Large intestine (tissue), 3 donors: ENCODE data around the gene SYT7. TPM values are rescaled to one million over a fixed set of nuclear protein-coding genes. Genes with fewer than 3 reads are reported as not detected.

Source experiments
- DNase-seq, 2 donors: peaks; one replicate each; pipeline versions ENCODE4 v3.0.0 to v3.0.0-alpha.2; 2013
- H3K27ac ChIP-seq: one replicate; pipeline ENCODE4 v1.5.1; 2013; ENCODE audit warnings: low read length
- H3K27me3 ChIP-seq: 2 replicates; pipeline ENCODE4 v1.6.1; 2013; ENCODE audit warnings: low read length; ENCODE audit not compliant: control insufficient read depth, insufficient read depth
- H3K36me3 ChIP-seq: 2 replicates; pipeline ENCODE4 v1.6.1; 2013; ENCODE audit warnings: low read length; ENCODE audit not compliant: control insufficient read depth, insufficient read depth
- H3K4me1 ChIP-seq: one replicate; pipeline ENCODE4 v1.6.1; 2013; ENCODE audit warnings: low read length; ENCODE audit not compliant: control insufficient read depth, insufficient read depth
- H3K4me3 ChIP-seq: one replicate; pipeline ENCODE4 v1.5.1; 2013; ENCODE audit warnings: low read length
- H3K9me3 ChIP-seq: one replicate; pipeline ENCODE4 v1.6.1; 2013; ENCODE audit warnings: mild to moderate bottlenecking, low read depth, low read length, moderate library complexity; ENCODE audit not compliant: control insufficient read depth
- WGBS: methylation state at CpG from one replicate; pipeline ENCODE4 v1.1.5; 2013; ENCODE audit warnings: low lambda C conversion rate; ENCODE audit not compliant: insufficient coverage; 5-methylcytosine and 5-hydroxymethylcytosine counted together
- polyA plus RNA-seq: library from polyadenylated mRNA; unstranded; fragments of 120-200 nt; gene quantifications from one replicate; pipeline ENCODE4 v1.2.1, GENCODE V29; 2013

SYT7 gene
- polyA plus RNA-seq, 1 donor = 12.1 TPM

DNA sequence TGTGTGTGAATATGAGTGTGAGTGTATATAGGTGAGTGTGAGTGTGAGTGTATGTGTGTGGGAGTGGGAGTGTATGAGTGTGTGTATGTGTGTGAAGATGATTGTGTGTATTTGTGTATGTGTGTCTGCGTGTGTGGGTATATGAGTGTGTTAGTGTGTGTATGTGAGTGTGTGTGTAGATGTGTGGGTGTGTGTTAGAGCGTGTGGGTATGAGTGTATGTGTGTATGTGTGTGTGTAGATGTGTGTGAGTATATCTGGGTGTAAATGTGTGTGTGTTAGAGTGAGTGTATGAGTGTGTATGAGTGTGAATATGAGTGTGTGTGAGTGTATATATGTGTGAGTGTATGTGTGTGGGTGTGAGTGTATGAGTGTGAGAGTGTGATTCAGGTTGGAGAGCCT lies 83.4 kb downstream of the SYT7 start:
- no peak overlapping the region for H3K4me3 ChIP-seq
- H3K36me3 ChIP-seq = no peaks in the 10 kb centered on the region
- peaks cover 2% of the 10 kb centered on the region for H3K9me3 ChIP-seq
- no CpG with 5 or more reads among the region's 2 CpGs for WGBS
- H3K27me3 ChIP-seq = no peaks in the 10 kb centered on the region
- no peaks in the 10 kb centered on the region for H3K4me1 ChIP-seq
- DNase-seq = no peak
- H3K27ac ChIP-seq = no peak overlapping the region

DNA sequence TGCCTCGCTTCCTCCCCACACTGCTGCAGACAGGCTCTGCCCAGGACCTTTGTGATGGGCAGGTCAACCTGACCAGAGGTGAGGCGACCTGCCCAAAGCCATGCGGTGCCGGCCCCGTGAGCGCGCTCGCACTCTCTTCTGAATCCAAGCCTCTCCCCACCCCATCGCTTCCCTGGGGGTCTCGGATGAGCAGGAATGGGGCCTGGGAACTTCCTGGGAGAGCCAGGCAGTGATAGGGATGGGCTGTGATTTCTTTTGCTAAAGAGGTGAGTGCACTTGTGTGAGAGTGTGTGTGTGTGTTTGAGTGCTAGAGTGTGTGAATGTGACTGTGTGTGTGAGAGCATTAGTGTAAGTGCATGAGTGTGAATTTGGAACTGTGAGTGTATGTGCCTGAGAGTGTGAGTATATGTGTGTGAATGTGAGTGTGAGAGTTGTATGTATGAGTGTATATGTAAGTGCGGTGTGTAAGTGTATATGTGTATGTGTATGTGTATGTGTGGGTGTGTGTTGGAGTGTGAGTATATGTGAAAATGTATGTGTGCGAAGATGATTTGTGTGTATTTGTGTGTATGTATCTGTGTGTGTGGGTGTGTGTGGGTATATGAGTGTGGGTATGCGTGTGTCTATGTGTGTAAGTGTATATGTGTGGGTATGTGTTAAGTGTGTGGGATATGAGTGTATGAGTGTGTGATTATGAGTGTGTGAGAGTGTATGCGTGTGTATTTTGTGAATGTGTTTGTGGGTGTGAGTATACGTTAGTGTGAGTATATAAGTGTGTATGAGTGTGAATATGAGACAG lies 84.1 kb downstream of the SYT7 start:
- DNase-seq = no peak
- Histone ChIP-seq H3K4me3 (no peak overlapping the region), H3K27ac (no peak overlapping the region), H3K36me3 (no peaks in the 10 kb centered on the region), H3K4me1 (no peaks in the 10 kb centered on the region), H3K27me3 (no peaks in the 10 kb centered on the region), H3K9me3 (peaks cover 2% of the 10 kb centered on the region)
- WGBS = 100% methylated on average over 3 of the region's 15 CpGs

DNA sequence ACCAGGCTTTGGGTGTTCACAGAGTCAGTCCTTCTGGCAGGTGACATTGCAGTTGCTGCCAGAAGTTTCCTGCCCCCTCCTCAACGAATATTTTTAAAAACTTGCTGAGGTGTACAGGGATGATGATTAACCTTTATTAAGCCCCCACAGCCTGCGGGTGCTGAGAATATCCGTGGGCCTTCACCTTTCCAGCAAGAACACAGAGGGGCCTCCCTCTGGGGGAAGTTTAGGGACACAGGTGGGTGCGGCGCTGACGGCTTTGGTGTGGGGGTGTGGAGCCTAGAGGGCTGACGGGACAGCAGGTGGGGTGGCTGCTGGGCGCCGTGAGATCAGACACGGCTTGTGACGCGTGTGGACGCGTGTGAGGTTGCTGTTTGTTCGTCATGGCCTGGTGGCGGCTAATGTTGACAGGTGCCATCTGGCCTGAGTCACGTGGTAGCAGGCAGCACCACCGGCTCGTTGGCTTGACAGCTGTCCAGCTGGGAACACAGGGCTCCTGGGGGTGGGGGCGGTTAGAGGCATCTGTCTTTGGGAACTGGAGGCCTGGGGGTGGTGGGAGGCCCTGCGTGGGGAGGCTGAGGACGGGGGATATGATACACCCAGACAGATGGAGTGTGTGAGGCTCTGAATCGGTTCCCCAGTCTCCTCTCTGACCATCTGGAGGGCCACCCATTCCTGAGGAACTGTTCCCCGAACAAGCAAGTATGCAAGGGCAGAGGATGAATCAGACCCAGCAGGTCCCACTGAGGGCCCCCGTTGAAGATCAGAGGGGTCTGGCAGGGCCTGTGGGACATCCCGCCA lies 84.9 kb downstream of the SYT7 start:
- H3K27me3 ChIP-seq = no peaks in the 10 kb centered on the region
- H3K4me1 ChIP-seq = no peaks in the 10 kb centered on the region
- peak overlapping the region; percentile 42 for H3K27ac ChIP-seq
- peaks cover 2% of the 10 kb centered on the region for H3K9me3 ChIP-seq
- no CpG with 5 or more reads among the region's 26 CpGs for WGBS
- H3K36me3 ChIP-seq = no peaks in the 10 kb centered on the region
- peak; percentile 48 to 54 for DNase-seq
- no peak overlapping the region for H3K4me3 ChIP-seq

DNA sequence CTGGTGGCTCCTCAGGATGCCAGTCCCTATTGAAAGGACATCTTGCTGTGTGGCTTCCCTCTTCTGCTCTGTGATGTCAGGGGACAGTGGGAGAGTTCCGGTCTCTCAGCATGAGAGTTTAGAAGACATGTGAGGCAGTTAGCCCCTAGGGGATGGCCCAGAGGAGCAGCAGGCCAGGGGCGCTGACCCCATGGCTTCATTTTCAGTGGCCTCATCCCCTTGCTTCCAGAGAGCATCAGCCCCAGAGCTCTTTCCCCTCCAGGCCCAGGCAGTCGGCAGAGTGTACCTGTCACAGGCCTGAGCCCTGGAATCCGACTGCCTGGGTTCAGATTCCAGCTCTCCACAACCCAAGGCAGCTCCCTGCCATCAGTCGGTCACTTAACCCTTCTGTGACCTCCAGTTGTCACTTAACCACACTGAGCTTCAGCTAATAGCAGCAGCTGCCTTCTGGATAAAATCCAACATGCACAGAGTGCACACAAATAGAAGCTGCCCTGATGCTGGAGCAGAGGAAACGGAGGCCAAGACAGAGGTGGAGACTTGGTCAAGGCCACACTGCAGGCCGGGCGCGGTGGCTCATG lies 86.4 kb downstream of the SYT7 start:
- WGBS = no CpG with 5 or more reads among the region's 9 CpGs
- no peaks in the 10 kb centered on the region for H3K36me3 ChIP-seq
- H3K27me3 ChIP-seq = no peaks in the 10 kb centered on the region
- H3K9me3 ChIP-seq = peaks cover 2% of the 10 kb centered on the region
- no peak overlapping the region for H3K4me3 ChIP-seq
- no peak overlapping the region for H3K27ac ChIP-seq
- no peak for DNase-seq
- peaks cover 7% of the 10 kb centered on the region for H3K4me1 ChIP-seq

DNA sequence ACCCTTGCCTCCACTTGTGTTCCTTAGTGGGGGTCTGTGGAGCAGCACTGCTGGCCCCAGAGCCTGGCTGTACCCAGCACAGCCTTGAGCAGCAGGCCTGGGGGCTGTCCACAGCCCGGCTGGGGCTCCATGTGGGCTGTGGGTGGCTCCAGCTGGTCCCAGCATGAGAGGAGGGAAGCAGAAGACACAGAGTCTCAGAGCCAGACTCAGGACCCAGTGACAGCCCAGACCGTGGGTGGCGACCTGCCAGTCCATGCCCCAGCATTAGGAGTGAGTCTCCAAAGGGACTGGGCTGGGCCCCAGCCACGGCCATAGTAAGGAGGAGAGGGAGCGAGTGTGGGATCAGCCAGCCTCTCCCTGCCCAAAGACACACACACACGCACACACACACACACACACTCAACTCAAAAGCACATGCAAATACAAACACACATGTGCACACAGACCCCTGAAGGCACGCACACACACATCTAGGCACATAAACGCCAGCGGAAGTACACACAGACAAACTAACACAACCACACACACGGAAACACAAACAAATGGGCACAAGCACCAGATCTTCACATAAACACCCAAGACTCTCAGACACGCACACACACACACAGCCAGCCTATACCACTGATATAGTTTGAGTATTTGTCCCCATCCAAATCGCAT lies 89.0 kb downstream of the SYT7 start:
- Histone ChIP-seq H3K27ac (no peak overlapping the region), H3K4me3 (no peak overlapping the region), H3K4me1 (peaks cover 21% of the 10 kb centered on the region), H3K27me3 (no peaks in the 10 kb centered on the region), H3K9me3 (peaks cover 2% of the 10 kb centered on the region), H3K36me3 (no peaks in the 10 kb centered on the region)
- no peak for DNase-seq
- no CpG with 5 or more reads among the region's 12 CpGs for whole genome bisulfite sequencing

DNA sequence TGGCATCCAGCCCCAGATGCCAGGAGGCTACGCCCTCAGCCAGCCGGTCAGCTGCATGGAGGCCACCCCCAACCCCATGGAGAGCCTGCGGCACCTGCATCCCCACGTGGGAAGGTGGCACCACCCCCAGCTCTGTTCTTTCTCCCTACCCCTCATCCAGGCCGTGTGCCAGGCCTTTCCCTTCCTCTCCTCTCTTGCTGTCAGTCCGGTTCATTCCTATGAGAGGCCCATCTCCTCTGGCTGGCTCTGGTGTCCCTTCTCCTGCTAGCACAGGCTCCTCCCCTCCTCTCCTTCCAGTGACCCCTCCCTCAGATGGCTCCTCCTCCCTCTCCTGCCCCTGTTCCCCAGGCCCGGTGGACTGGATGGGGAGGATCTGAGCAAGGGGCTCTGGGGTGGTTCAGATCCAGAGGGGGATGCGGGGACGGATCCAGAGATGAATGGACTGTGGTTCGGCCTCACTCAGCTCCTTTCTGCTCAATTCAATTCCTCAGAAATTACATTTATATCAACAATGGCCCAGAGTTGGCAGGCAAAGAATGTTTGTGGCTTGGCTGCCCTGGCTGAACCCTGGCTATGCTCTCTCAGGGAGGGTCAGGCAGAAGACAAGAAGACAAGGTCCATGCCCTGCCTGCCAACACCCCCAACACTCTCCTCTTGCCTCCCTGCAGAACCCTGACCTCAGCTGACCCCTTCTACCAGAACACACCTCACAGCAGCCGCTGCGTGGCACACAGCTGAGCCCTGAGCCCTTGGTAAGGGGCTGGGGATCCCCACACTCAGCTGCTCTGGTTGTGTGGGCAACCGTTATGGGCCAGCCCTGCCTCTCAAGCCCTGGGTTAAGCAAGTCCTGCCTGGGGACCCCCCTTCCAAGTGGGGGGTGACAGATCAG lies 90.8 kb downstream of the SYT7 start:
- no peak overlapping the region for H3K27ac ChIP-seq
- WGBS = no CpG with 5 or more reads among the region's 13 CpGs
- peaks cover 21% of the 10 kb centered on the region for H3K4me1 ChIP-seq
- H3K27me3 ChIP-seq = no peaks in the 10 kb centered on the region
- no peaks in the 10 kb centered on the region for H3K36me3 ChIP-seq
- DNase-seq = no peak
- H3K9me3 ChIP-seq = no peaks in the 10 kb centered on the region
- no peak overlapping the region for H3K4me3 ChIP-seq

DNA sequence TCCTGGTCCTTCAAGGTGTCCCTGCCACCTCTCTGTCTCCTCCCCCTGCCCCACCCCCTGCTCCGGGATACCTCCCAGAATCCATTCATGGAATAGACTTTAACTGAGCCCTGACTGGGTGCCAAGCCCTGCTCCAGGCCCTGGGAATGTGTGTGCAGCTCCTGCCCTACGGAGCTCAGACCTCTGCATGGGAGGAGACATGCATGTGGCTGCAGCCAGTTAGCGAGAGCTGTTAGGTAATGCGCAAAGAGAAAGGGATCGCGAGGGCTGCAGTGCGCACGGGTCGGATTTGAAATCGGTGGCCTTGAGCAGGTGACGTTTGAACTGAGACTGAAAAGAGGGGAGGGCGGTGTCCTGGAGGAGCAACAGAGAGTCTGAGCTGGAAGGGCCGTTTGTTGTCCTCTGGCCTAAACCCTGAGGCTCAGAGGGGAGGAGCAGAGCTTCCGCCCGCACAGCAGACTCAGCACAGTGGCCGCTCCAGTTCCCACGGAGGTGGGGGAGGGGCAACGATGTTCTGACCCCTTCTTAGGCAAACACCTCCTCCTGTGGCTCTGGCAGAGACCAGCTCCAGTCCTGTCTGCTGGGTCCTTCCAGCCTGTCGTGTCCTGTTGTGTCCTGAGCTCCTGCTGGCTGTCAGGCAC lies 92.1 kb downstream of the SYT7 start:
- Histone ChIP-seq H3K27ac (peak overlapping the region; percentile 20), H3K9me3 (no peaks in the 10 kb centered on the region), H3K4me3 (no peak overlapping the region), H3K4me1 (peaks cover 21% of the 10 kb centered on the region), H3K36me3 (no peaks in the 10 kb centered on the region), H3K27me3 (no peaks in the 10 kb centered on the region)
- WGBS = no CpG with 5 or more reads among the region's 19 CpGs
- DNase-seq = peak; percentile 71 to 81

DNA sequence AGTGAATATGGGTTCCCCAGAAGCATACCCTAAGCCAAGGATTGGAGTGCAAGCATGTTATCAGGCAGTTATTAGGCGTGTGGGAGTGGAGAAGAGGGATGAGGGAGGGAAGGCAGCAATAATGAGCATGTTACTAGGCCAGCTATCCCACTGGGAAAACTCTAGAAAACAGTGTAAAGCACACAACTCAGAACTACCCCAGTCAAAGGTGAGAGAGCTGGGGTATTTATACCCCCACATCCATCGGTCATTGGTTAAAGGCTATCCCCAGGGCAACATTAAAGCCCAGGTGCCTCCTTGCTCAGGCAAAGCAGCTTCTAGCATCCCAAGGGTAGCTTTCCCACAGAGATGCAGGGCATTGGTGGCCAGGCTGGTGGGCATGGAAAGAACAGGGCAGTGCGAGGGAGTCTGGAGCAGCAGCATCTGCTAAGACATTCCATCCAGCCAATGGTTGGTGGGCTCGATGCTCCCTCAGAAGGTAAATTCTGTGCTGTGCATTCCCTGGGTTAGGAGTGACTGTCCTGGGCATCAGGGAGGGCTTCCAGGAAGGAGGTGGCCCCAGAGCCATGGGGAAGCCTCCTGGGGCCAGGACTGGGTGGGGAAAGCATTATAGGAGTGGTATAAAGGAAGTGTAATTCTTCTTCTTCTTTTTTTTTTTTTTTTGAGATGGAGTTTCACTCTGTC lies 93.4 kb downstream of the SYT7 start:
- no peaks in the 10 kb centered on the region for H3K36me3 ChIP-seq
- no peak overlapping the region for H3K4me3 ChIP-seq
- no CpG with 5 or more reads among the region's 4 CpGs for WGBS
- DNase-seq = no peak
- H3K4me1 ChIP-seq = peaks cover 21% of the 10 kb centered on the region
- no peaks in the 10 kb centered on the region for H3K9me3 ChIP-seq
- no peak overlapping the region for H3K27ac ChIP-seq
- H3K27me3 ChIP-seq = no peaks in the 10 kb centered on the region

DNA sequence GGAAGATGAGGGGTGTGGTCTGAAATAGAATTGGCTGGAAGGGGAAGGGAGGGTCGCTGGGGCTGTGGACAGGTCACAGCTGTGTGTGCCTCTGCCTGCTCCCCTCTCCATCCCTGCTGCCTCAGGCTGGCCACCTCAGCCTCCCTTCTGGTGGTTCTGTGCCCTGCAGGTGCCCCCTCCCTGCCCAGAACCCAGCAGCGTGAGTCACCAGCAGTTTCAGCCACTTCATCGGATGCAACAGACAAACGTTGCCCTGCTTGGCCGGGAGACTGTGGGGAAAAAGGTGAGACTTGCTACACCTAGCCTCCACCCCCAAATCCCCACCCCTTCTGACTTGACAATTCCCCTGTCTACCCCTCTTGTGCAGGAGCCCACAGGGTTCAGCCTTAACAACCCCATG lies 94.1 kb downstream of the SYT7 start:
- Histone ChIP-seq H3K27me3 (no peaks in the 10 kb centered on the region), H3K36me3 (no peaks in the 10 kb centered on the region), H3K27ac (no peak overlapping the region), H3K9me3 (no peaks in the 10 kb centered on the region), H3K4me3 (no peak overlapping the region), H3K4me1 (peaks cover 21% of the 10 kb centered on the region)
- no peak for DNase-seq
- WGBS = no CpG with 5 or more reads among the region's 5 CpGs
